ENCODE results near the gene HAGH.

HAGH gene

DNA sequence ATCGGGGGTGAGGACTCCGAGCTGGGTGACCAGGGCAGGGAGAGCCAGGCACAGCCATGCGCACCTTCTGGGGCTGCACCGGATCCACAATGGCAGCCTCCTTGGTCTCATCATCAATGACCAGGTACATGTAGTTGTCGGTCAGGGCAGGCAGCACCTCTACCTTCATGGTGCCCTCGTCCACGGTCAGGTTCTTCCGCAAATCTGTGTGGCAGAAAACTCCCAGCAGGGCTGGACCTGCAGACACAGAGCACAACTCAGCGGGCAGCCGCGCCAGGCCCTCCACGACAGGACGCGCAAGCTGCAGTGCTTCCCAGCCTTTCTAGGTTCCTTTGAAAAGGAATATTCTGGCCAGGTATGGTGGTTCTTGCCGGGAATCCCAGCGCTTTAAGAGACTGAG, 3.8 kb downstream of the HAGH start:
- no peak overlapping the region for H3K4me3 ChIP-seq (ENCODE audit: low read depth, low read length)
- TF ChIP-seq, protein P1, sequence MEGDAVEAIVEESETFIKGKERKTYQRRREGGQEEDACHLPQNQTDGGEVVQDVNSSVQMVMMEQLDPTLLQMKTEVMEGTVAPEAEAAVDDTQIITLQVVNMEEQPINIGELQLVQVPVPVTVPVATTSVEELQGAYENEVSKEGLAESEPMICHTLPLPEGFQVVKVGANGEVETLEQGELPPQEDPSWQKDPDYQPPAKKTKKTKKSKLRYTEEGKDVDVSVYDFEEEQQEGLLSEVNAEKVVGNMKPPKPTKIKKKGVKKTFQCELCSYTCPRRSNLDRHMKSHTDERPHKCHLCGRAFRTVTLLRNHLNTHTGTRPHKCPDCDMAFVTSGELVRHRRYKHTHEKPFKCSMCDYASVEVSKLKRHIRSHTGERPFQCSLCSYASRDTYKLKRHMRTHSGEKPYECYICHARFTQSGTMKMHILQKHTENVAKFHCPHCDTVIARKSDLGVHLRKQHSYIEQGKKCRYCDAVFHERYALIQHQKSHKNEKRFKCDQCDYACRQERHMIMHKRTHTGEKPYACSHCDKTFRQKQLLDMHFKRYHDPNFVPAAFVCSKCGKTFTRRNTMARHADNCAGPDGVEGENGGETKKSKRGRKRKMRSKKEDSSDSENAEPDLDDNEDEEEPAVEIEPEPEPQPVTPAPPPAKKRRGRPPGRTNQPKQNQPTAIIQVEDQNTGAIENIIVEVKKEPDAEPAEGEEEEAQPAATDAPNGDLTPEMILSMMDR (conservative IDR thresholded peaks at IDR 0.05; ENCODE audit: low read depth, low read length): no peak
- DNase-seq (ENCODE audit: low read depth): no peak

DNA sequence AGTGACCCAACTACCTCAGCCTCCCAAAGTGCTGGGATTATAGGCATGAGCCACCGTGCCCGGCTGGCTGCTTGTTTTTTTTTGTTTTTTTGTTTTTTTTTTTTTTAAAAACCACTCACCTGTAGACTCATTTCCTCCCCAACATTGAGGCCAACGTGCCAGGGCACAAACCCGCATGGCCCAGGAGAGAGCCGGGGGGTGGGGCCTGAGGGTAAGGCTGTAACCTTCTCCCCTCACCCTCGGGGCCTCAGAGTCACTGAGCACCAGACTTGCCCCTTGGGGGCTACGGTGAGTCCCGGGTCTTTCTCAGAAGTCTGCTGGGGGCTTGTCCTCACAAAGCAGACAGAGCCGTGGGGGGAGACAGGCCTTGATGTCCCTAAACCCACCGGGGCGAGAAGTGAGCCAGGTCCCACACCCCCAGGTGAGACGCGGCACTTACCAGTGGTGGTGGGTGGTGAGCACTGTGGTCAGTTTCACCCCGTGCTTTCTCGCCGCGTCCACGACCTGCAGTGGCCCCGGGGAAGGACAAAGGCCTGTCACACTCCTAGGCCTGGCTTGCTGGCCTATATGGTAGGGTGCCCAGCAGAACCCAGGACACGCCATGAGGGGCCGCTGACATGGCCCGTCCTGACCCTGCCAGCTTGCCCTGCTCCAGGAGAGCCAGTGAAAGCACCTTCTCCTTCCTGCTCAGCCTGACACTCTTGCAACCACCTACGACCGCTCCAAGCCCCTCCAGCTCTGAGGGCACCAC, 4.6 kb downstream of the HAGH start:
- TF ChIP-seq, protein P1 (conservative IDR thresholded peaks at IDR 0.05; ENCODE audit: low read depth, low read length): no peak
- no peak for DNase-seq (ENCODE audit: low read depth)
- no peak overlapping the region for H3K4me3 ChIP-seq (ENCODE audit: low read depth, low read length)

DNA sequence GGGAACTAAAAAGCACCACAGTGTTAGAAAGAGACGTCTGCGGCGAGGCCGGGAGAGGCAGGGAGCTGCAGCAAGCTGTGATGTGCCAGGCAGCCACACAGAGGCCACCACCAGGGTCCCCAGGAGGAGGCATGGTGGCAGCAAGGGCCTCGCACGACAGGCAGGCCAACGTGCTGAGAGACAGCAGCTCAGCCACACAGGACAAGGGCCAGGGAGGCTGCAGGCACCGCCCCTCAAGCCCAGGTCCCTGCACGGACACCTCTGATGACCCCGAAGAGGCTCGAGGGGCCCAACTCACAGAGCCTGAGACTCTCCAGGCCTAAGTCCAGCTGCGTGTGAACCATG, 5.7 kb downstream of the HAGH start:
- H3K4me3 ChIP-seq (ENCODE audit: low read depth, low read length): no peak overlapping the region
- TF ChIP-seq, protein P1 (conservative IDR thresholded peaks at IDR 0.05; ENCODE audit: low read depth, low read length): no peak
- no peak for DNase-seq (ENCODE audit: low read depth)

DNA sequence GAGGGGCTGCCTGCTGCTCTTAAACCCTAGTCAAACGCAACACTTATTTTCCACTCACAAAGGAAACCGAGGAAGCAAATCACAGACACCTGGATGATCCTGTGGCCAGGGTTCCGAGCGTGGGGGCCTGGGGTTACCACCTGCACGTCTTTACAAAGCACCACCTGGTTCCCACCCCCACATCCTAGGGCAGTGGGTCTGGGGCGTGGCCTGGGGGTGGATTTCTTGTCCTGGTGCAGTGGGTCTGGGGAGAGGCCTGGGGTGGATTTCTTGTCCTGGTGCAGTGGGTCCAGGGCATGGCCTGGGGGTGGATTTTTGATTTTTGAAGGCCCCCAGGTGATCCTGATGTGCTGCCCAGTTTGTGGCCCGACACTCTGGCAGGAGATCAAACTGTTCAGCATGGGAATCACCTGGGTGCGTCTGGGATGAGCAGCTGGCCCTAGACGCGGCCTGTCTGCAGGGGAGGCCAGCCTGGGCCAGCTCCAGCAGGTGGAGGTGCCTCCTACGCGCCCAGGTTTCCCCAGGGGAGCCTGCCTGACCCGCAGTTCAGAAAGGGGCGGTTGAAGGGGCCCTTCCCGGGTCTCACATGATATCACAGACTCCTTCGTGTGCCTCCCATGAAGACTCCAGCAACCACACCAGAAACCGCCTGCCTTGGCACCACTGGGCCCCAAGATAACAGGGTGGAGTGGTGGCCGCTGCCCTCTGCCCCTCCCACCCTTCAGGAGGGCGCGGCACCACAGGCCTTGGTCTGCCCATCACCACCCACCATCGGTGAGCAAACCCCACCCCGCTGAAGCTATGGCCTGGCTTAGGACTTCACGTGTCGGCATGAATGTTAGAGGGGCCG, 6.3 kb downstream of the HAGH start:
- TF ChIP-seq, protein P1 (conservative IDR thresholded peaks at IDR 0.05; ENCODE audit: low read depth, low read length): no peak
- no peak for DNase-seq (ENCODE audit: low read depth)
- no peak overlapping the region for H3K4me3 ChIP-seq (ENCODE audit: low read depth, low read length)

DNA sequence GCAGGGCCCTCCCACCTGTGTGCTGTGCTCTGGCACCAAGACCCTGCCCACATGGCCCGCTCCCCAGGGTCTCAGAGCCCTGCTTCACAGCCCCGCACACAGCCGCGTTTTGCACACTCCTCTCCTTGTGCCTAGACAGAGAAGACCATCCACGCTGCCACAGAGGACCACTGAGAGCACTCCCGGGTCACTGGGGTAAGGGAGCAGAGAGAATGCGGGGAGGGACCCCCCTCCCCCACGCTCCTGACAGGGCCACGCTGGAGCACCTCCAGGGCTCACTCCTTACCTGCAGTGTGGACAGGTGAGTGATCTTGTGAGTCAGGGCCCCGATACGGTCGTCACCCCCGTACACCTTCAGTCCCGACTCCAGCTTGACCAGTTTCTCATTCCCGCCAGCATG, 7.0 kb downstream of the HAGH start:
- no peak overlapping the region for H3K4me3 ChIP-seq (ENCODE audit: low read depth, low read length)
- TF ChIP-seq, protein P1 (conservative IDR thresholded peaks at IDR 0.05; ENCODE audit: low read depth, low read length): no peak
- DNase-seq (ENCODE audit: low read depth): no peak

DNA sequence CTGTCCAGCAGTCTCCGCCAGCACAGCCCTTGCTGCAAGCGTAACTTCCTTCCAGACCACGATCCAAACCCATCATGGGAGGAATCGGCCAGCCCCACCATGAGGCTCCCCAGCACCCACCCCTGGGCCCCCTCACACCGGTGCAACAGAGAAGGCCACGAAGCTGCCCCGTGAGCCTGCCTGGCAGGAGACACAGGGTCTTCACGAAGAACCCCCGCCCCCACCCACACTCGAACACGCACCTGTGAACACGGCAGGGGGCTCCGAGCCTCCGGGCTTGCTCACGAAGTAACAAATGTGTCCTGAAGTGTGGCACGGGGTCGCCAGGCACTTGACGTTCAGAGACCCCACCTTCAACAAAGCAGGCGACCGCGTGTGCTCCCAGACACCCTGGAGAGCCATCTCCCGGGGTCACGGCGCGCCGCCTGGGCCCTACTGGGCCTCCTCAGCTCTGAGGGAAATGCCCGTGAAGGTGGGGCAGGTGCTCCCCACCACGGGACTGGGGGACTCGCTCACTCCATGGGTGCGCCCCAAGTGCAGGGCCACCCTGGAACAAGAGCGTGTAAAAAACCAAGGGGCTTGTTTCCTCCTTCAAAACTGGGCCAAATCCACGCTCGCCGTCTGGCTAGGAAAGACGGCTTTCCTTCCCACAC, 7.6 kb downstream of the HAGH start:
- no peak overlapping the region for H3K4me3 ChIP-seq (ENCODE audit: low read depth, low read length)
- TF ChIP-seq, protein P1 (conservative IDR thresholded peaks at IDR 0.05; ENCODE audit: low read depth, low read length): no peak
- DNase-seq (ENCODE audit: low read depth): no peak

Measured in choroid plexus epithelial cell (primary cell).